ENCODE data around the gene MINK1.

The MINK1 gene

GRCh38 chr17:4870855-4871254, 37.7 kb downstream of the MINK1 start:
- no peak for DNase-seq (ENCODE audit: low read depth, low spot score)

- no peak for DNase-seq (ENCODE audit: low read depth, low spot score)
These were observed 39.6 kb downstream of the MINK1 start for GRCh38 chr17:4872786-4873185.

- no peak for DNase-seq (ENCODE audit: low read depth, low spot score)
These were observed 43.9 kb downstream of the MINK1 start for GRCh38 chr17:4877089-4877488.

GRCh38 chr17:4879601-4880000, 46.5 kb downstream of the MINK1 start:
- DNase-seq (ENCODE audit: low read depth, low spot score), result no peak

- no peak for DNase-seq (ENCODE audit: low read depth, low spot score)
These were observed 47.7 kb downstream of the MINK1 start for GRCh38 chr17:4880857-4881256.

GRCh38 chr17:4881761-4882555, 48.8 kb downstream of the MINK1 start:
- DNase-seq (ENCODE audit: low read depth, low spot score), result peak; percentile 62

- DNase-seq (ENCODE audit: low read depth, low spot score), result no peak
These were observed 51.3 kb downstream of the MINK1 start for GRCh38 chr17:4884489-4884888.

- DNase-seq (ENCODE audit: low read depth, low spot score), result no peak
These were observed 53.7 kb downstream of the MINK1 start for GRCh38 chr17:4886830-4887229.

- no peak for DNase-seq (ENCODE audit: low read depth, low spot score)
These were observed 54.4 kb downstream of the MINK1 start for GRCh38 chr17:4887581-4887980.

GRCh38 chr17:4891411-4892410, 58.6 kb downstream of the MINK1 start:
- no peak for DNase-seq (ENCODE audit: low read depth, low spot score)

- no peak for DNase-seq (ENCODE audit: low read depth, low spot score)
These were observed 59.5 kb downstream of the MINK1 start for GRCh38 chr17:4892499-4893221.

GRCh38 chr17:4893272-4893671, 60.1 kb downstream of the MINK1 start:
- DNase-seq (ENCODE audit: low read depth, low spot score), result no peak

- DNase-seq (ENCODE audit: low read depth, low spot score), result no peak
These were observed 60.8 kb downstream of the MINK1 start for GRCh38 chr17:4893721-4894560.

- DNase-seq (ENCODE audit: low read depth, low spot score), result no peak
These were observed 62.0 kb downstream of the MINK1 start for GRCh38 chr17:4895121-4895520.

GRCh38 chr17:4895657-4896331, 62.7 kb downstream of the MINK1 start:
- no peak for DNase-seq (ENCODE audit: low read depth, low spot score)

GRCh38 chr17:4896332-4897197, 63.4 kb downstream of the MINK1 start:
- no peak for DNase-seq (ENCODE audit: low read depth, low spot score)

- DNase-seq (ENCODE audit: low read depth, low spot score), result no peak
These were observed 64.1 kb downstream of the MINK1 start for GRCh38 chr17:4897198-4897687.

- DNase-seq (ENCODE audit: low read depth, low spot score), result no peak
These were observed 64.6 kb downstream of the MINK1 start for GRCh38 chr17:4897785-4898184.

- DNase-seq (ENCODE audit: low read depth, low spot score), result no peak
These were observed 65.2 kb downstream of the MINK1 start for GRCh38 chr17:4898351-4898750.

Data from astrocyte of the hippocampus (primary cell).